CD4-positive, alpha-beta memory T cell (primary cell): Measurements from ENCODE around the gene SMIM45.
A peak's percentile ranks its signal among the peaks of the same experiment; 100 is the strongest.
"Not testable (repeated sequence)": the region's sequence is repeated elsewhere in the genome, so short reads cannot be mapped to it uniquely, and the experiment has no call there.

Source experiments
- CTCF ChIA-PET: fragments of 350-600 bp; sonication (Branson Sonifier 250); formaldehyde crosslinking; loops from one replicate; lab custom pipeline; 2021; ENCODE audit warnings: inconsistent platforms; ENCODE audit not compliant: partially characterized antibody; lab: Charles Lee
- POLR2A ChIA-PET: fragments of 350-600 bp; sonication (Branson Sonifier 250); formaldehyde crosslinking; loops from one replicate; lab custom pipeline; 2021; ENCODE audit not compliant: partially characterized antibody; lab: Charles Lee
- DNase-seq, 5 donors: peaks; one replicate each; pipeline versions ENCODE4 v3.0.0 to v3.0.0-alpha.2; 2020 to 2022; ENCODE audit warnings: mixed read lengths in 1 of 5
- H3K27ac ChIP-seq: one replicate; pipeline ENCODE4 v1.7.0; 2013; ENCODE audit warnings: low read depth, low read length
- H3K27me3 ChIP-seq: 2 replicates; pipeline ENCODE4 v1.7.0; 2013; ENCODE audit warnings: mild to moderate bottlenecking, low read length, moderate library complexity; ENCODE audit not compliant: insufficient read depth
- H3K36me3 ChIP-seq: 2 replicates; pipeline ENCODE4 v1.7.0; 2013; ENCODE audit warnings: mild to moderate bottlenecking, low read length, moderate library complexity; ENCODE audit not compliant: insufficient read depth
- H3K4me1 ChIP-seq: 2 replicates; pipeline ENCODE4 v1.7.0; 2013; ENCODE audit warnings: mild to moderate bottlenecking, low read length, moderate library complexity; ENCODE audit not compliant: insufficient read depth
- H3K4me3 ChIP-seq, 2 donors: one replicate each; pipeline ENCODE4 v1.7.0; 2013; ENCODE audit warnings: low read length in 2 of 2, mild to moderate bottlenecking in 1 of 2
- H3K9me3 ChIP-seq, 2 donors: one replicate each; pipeline ENCODE4 v1.7.0; 2013; ENCODE audit warnings: low read length in 2 of 2, control low read depth in 1 of 2; ENCODE audit not compliant: control insufficient read depth in 1 of 2
- H3K27ac Mint-ChIP-seq, 7 donors: one replicate each; pipeline ENCODE4 v1.8.0; 2020 to 2021; ENCODE audit warnings: mixed read lengths in 7 of 7, mild to moderate bottlenecking in 6 of 7, inconsistent platforms in 3 of 7, moderate library complexity in 3 of 7
- H3K27me3 Mint-ChIP-seq, 2 donors: one replicate each; pipeline ENCODE4 v1.8.0; 2020 to 2021; ENCODE audit warnings: mixed read lengths in 2 of 2
- H3K36me3 Mint-ChIP-seq, 2 donors: one replicate each; pipeline ENCODE4 v1.8.0; 2020 to 2021; ENCODE audit warnings: mixed read lengths in 2 of 2, inconsistent platforms in 1 of 2, mild to moderate bottlenecking in 1 of 2
- H3K4me1 Mint-ChIP-seq, 4 donors: one replicate each; pipeline ENCODE4 v1.8.0; 2020 to 2021; ENCODE audit warnings: mixed read lengths in 4 of 4, mild to moderate bottlenecking in 1 of 4
- H3K4me3 Mint-ChIP-seq, 8 donors: one replicate each; pipeline ENCODE4 v1.8.0; 2020 to 2021; ENCODE audit warnings: mixed read lengths in 8 of 8, mild to moderate bottlenecking in 7 of 8, moderate library complexity in 6 of 8, inconsistent platforms in 3 of 8
- H3K9me3 Mint-ChIP-seq, 8 donors: one replicate each; pipeline ENCODE4 v1.8.0; 2020 to 2021; ENCODE audit warnings: mixed read lengths in 8 of 8, mild to moderate bottlenecking in 5 of 8, inconsistent platforms in 3 of 8, moderate library complexity in 1 of 8
- intact Hi-C: fragments of 100-400 bp; cut with micrococcal nuclease; formaldehyde crosslinking; loops from one replicate; pipeline ENCODE4 v1.15.1; 2023

SMIM45 gene

DNA sequence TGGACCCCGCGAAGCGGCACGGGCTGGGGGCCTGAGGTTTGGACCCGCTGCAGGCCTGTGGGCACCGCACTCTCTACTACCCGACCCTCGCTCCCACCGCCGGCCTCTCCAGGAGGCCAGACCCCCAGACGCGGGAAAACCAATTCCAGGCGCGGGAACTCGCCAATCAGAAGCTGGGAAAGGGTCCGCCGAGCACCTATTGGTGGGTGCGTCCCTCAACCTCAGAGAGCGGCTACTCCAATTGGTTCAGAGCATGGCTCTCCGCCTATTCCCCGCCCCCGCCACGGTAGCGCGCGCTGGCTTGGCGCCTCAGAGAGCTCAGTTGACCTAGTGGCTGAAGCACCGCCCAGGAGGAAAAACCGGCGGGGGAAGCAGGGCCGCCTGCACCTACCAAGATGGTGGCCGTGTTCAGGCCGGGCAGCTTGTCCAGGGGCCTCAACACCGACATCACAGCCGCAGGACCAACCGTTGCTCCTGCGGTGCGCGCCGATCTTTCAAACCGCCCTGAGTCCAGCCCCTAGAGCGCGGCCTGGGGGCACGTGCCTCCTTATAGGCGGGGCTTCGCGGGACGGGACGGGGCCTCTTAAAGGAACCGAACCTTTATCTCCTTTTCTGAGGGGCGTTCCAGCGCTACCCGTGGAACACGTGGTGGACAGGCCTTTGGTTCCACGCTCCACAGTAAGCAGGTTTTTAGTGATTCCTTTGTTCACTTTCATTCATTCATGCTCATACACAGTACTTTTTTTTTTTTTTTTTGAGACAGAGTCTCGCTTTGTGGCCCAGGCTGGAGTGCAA is 5.1 kb upstream of the SMIM45 start, which contains the start of gene CENPM:
Gene CENPM (minus strand): TSS at position 524 of the 795 bp plus-strand sequence. CDS start 76 bp downstream, at position 448.
- no peaks in the 10 kb centered on the region for H3K27me3 Mint-ChIP-seq

DNA sequence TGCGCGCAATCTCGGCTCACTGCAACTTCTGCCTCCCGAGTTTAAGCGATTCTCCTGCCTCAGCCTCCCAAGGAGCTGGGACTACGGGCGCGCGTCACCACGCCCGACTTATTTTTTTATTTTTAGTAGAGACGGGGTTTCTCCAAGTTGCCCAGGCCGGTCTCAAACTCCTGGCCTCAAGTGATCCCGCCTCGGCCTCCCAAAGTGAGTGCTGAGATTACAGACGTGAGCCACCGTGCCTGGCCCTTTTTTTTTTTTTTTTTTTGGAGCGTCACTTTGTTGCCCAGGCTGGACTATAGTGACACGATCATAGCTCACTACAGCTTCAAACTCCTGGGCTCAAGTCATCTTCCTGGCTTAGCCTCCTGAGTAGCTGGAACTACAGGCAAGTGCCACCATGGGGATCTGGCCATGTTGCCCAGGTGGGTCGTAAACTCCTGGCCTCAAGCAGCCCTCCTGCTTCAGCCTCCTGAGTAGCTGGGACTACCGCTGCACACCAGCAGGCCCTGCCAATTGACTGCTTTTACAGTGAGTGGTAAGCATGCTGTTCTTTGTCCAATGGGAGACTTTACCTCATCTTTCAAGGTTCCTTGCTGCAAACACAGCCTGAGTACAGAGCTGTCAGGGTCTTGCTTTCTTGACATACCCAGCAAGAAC is 4.4 kb upstream of the SMIM45 start:
- ChIA-PET POLR2A (interaction anchor here (0.7 to 2.7 kb wide), 12 partner anchors 22 to 497 kb away, joined by 4 to 16 read pairs (median 9); partner anchors contain the start of genes CCDC134, SMDT1, SNU13 and SREBF2), CTCF (interaction anchor here (0.6 to 2.7 kb wide), 10 partner anchors 9 to 281 kb away, joined by 3 to 17 read pairs (median 4); no protein-coding TSS in a partner anchor)
- Histone ChIP-seq H3K9me3 (no peaks in the 10 kb centered on the region), H3K27ac (peak overlapping the region; percentile 53), H3K4me1 (peaks cover 14% of the 10 kb centered on the region), H3K36me3 (no peaks in the 10 kb centered on the region), H3K27me3 (no peaks in the 10 kb centered on the region), H3K4me3 (peak overlapping the region; percentile 84 to 87)
- intact Hi-C loops, result no loop called here
- DNase-seq, result no peak
- Mint-ChIP-seq H3K36me3 (peaks cover 0 to 2% of the 10 kb centered on the region in 2 donors), H3K4me1 (peaks cover 4 to 28% (median 12%) of the 10 kb centered on the region in 4 donors), H3K27me3 (no peaks in the 10 kb centered on the region), H3K9me3 (no peaks in the 10 kb centered on the region), H3K27ac (peak overlapping the region in 5 of 7 donors; percentile 87 to 91 (median 89)), H3K4me3 (peak overlapping the region; percentile 89 to 97 (median 92))

More for the DNA sequence above, 5.1 kb upstream of the SMIM45 start, which contains the start of gene CENPM:
- H3K27ac ChIP-seq, result peak within 1 kb of the TSS; percentile 53
- Mint-ChIP-seq H3K36me3 (peaks cover 0 to 2% of the 10 kb centered on the region in 2 donors), H3K27ac (peak within 1 kb of the TSS; percentile 82 to 94 (median 89)), H3K4me1 (peaks cover 4 to 29% (median 12%) of the 10 kb centered on the region in 4 donors), H3K9me3 (no peaks in the 10 kb centered on the region), H3K4me3 (peak within 1 kb of the TSS; percentile 89 to 97 (median 92))
- ChIA-PET POLR2A (interaction anchor here (0.6 to 2.7 kb wide), 19 partner anchors 18 to 887 kb away, joined by 4 to 16 read pairs (median 5); partner anchors contain the start of genes CCDC134, SMDT1, SNU13 and SREBF2), CTCF (interaction anchor here (0.8 to 2.7 kb wide), 9 partner anchors 10 to 498 kb away, joined by 3 to 17 read pairs (median 5); no protein-coding TSS in a partner anchor)
- peak within 1 kb of the TSS; percentile 84 to 87 for H3K4me3 ChIP-seq
- peaks cover 14% of the 10 kb centered on the region for H3K4me1 ChIP-seq
- no peaks in the 10 kb centered on the region for H3K36me3 ChIP-seq
- intact Hi-C loops, result loop anchor here (1.0 kb wide), 1 partner anchor 10 kb away; no protein-coding TSS in a partner anchor
- H3K27me3 ChIP-seq, result no peaks in the 10 kb centered on the region
- no peaks in the 10 kb centered on the region for H3K9me3 ChIP-seq
- DNase-seq, result peak; percentile 84 to 88 (median 86)

DNA sequence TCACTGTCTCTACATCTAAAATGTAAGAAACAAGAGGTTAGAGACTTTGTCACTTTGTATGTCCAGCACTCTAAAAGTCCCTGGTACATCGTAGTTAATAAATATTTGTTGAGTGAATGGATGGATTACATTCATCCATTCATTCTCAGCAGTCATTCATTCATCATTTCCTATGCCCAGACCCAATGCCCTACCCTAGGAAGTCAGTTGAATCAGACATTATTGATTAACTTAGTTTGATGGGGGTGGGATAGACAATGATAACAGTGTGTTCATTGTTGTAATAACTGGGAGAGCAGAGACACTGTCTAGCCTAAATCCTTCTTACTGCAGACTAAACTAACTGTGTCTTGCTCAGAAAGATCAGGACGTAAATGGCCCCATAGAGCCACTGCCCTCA is 3.8 kb upstream of the SMIM45 start:
- Histone ChIP-seq H3K27me3 (no peaks in the 10 kb centered on the region), H3K27ac (no peak overlapping the region), H3K4me3 (no peak overlapping the region), H3K36me3 (no peaks in the 10 kb centered on the region), H3K9me3 (no peaks in the 10 kb centered on the region), H3K4me1 (peaks cover 14% of the 10 kb centered on the region)
- no peak for DNase-seq
- CTCF ChIA-PET, result interaction anchor here (0.6 to 1.3 kb wide), 3 partner anchors 8 to 230 kb away, joined by 3 to 4 read pairs (median 4); no protein-coding TSS in a partner anchor
- H3K27ac Mint-ChIP-seq, result peak overlapping the region in 1 of 7 donors; percentile 13
- POLR2A ChIA-PET, result interaction anchor here (1.9 to 2.7 kb wide), 3 partner anchors 132 to 259 kb away, joined by 11 to 16 read pairs (median 11); partner anchors contain the start of genes CCDC134, SMDT1 and SNU13
- intact Hi-C loops, result no loop called here
- peaks cover 4 to 28% (median 12%) of the 10 kb centered on the region in 4 donors for H3K4me1 Mint-ChIP-seq
- no peaks in the 10 kb centered on the region for H3K27me3 Mint-ChIP-seq
- H3K36me3 Mint-ChIP-seq, result peaks cover 0 to 2% of the 10 kb centered on the region in 2 donors
- H3K9me3 Mint-ChIP-seq, result no peaks in the 10 kb centered on the region
- H3K4me3 Mint-ChIP-seq, result peak overlapping the region in 1 of 8 donors; percentile 92

GRCh38 chr22:41948928-41949296 is 3.0 kb upstream of the SMIM45 start:
- CTCF ChIA-PET, result interaction anchor here (1.3 to 1.4 kb wide), 2 partner anchors 7 to 8 kb away, joined by 4 to 7 read pairs; no protein-coding TSS in a partner anchor
- Mint-ChIP-seq H3K27ac (peak overlapping the region in 1 of 7 donors; percentile 19), H3K4me1 (peaks cover 4 to 25% (median 12%) of the 10 kb centered on the region in 4 donors)
- intact Hi-C loops, POLR2A ChIA-PET, DNase-seq, H3K36me3 Mint-ChIP-seq, H3K27me3 Mint-ChIP-seq, H3K4me3 ChIP-seq, H3K27me3 ChIP-seq, H3K9me3 Mint-ChIP-seq, H3K36me3 ChIP-seq, H3K4me3 Mint-ChIP-seq, H3K27ac ChIP-seq, H3K9me3 ChIP-seq: not testable (repeated sequence)
- H3K4me1 ChIP-seq, result peaks cover 14% of the 10 kb centered on the region

GRCh38 chr22:41949297-41949965 is 2.5 kb upstream of the SMIM45 start:
- peaks cover 4 to 22% (median 12%) of the 10 kb centered on the region in 4 donors for H3K4me1 Mint-ChIP-seq
- intact Hi-C loops, result no loop called here
- Histone ChIP-seq H3K27me3 (no peaks in the 10 kb centered on the region), H3K4me1 (peaks cover 14% of the 10 kb centered on the region), H3K36me3 (no peaks in the 10 kb centered on the region), H3K27ac (no peak overlapping the region), H3K9me3 (no peaks in the 10 kb centered on the region), H3K4me3 (no peak overlapping the region)
- H3K36me3 Mint-ChIP-seq, result peaks cover 0 to 2% of the 10 kb centered on the region in 2 donors
- ChIA-PET CTCF (interaction anchor here (0.7 to 1.4 kb wide), 2 partner anchors 9 to 150 kb away, joined by 3 to 7 read pairs; no protein-coding TSS in a partner anchor), POLR2A (interaction anchor here (1.2 kb wide), 1 partner anchor 9 kb away, joined by 5 read pairs; no protein-coding TSS in a partner anchor)
- H3K4me3 Mint-ChIP-seq, result no peak overlapping the region
- peak overlapping the region in 2 of 7 donors; percentile 19 for H3K27ac Mint-ChIP-seq
- H3K9me3 Mint-ChIP-seq, result no peaks in the 10 kb centered on the region
- DNase-seq, result no peak
- H3K27me3 Mint-ChIP-seq, result no peaks in the 10 kb centered on the region

- Mint-ChIP-seq H3K27ac (no peak overlapping the region), H3K9me3 (no peaks in the 10 kb centered on the region), H3K4me3 (no peak overlapping the region), H3K27me3 (no peaks in the 10 kb centered on the region), H3K4me1 (peaks cover 3 to 6% (median 4%) of the 10 kb centered on the region in 4 donors), H3K36me3 (no peaks in the 10 kb centered on the region)
- POLR2A ChIA-PET, result no interaction called here
- intact Hi-C loops, result no loop called here
- Histone ChIP-seq H3K9me3 (no peaks in the 10 kb centered on the region), H3K36me3 (no peaks in the 10 kb centered on the region), H3K4me1 (no peaks in the 10 kb centered on the region), H3K27ac (no peak overlapping the region), H3K27me3 (no peaks in the 10 kb centered on the region), H3K4me3 (no peak overlapping the region)
- CTCF ChIA-PET, result no interaction called here
- DNase-seq, result no peak
These were observed 763 bp downstream of the SMIM45 start for GRCh38 chr22:41952713-41953112.
